Endometrial microvascular endothelial cells (primary cell): Measurements from ENCODE around the gene KCNMB4. TPM values are rescaled to one million over a fixed set of nuclear protein-coding genes. Genes with fewer than 3 reads are reported as not detected.

Source experiments
- in situ Hi-C: cut with HindIII; loops from 2 replicates; pipeline ENCODE4 v1.10.0; 2017; ENCODE audit warnings: low sequenced_read_pairs, low pct_unique_long_range_greater_than_20kb; ENCODE audit errors: inconsistent ontology term
- total RNA-seq: library from RNA; depleted of rRNA; stranded (reverse); fragments of >200 nt; gene quantifications from one replicate; pipeline ENCODE4 v1.2.3, GENCODE V29; 2015; ENCODE audit errors: inconsistent ontology term

KCNMB4 gene, protein sequence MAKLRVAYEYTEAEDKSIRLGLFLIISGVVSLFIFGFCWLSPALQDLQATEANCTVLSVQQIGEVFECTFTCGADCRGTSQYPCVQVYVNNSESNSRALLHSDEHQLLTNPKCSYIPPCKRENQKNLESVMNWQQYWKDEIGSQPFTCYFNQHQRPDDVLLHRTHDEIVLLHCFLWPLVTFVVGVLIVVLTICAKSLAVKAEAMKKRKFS
- not detected for total RNA-seq

- in situ Hi-C loops, result no loop called here
Measured at GRCh38 chr12:70365648-70366518, at the start of gene KCNMB4. TSS of gene KCNMB4 (plus strand) at chr12:70366290. CDS start at chr12:70366735, 445 bp downstream.

- in situ Hi-C loops, result no loop called here
Measured at GRCh38 chr12:70317781-70318180, 48.3 kb upstream of the KCNMB4 start.

DNA sequence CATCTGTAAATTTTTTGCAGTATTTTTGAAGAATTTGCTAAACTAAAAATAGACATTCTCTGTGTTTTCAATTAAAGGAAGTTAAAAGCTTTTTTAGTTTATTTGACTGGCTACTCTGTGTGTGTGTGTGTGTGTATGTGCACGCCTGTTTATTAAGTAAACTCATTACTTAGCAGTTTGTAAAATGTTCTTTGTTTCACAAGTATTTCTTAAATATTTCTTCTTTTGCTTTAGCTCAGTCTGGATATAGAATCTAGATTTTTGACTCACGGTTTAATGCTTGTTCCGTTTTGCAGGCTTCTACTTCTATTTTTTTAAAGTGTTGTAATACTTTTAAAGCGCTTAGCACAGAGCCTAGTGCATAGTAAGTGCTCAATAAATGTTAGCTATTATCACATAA is 46.5 kb upstream of the KCNMB4 start:
- in situ Hi-C loops, result no loop called here

DNA sequence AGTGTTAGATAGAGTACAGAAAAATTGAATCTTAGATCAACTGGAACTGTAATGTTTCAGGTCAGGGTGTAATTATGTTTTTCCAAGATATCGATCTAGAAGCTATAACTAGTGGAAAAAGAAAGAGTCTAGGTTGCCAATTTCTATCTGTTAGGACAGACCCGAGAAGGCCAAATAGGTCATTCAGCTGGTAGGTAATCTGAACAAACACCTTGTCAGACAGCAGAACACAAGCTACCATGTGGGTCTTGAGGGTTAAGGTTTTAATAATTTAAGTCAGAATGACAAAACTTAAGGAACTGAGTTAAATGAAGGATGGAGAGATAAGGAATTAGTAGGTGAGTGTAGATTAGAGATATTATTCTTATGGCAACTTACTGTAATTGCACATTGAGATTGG is 44.9 kb upstream of the KCNMB4 start:
- in situ Hi-C loops, result no loop called here

DNA sequence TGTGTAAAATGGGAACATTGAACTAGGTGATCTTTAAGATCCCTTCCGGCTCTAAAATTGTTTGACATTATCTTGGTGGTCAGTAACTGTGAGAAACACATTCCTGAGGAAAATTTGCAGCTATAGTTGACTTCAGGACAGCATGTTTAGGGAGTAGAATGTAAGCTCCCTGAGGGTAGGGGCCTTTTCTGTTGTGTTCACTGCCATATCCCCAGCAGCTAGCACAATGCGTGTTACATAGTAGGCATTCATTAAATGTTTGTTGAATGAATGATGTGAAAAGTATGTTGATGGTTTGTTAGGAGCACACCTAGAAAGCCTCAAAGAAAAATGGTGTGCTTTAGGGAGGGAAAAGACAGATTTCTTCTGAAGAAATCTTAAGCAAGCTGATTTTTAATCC is 38.5 kb upstream of the KCNMB4 start:
- in situ Hi-C loops, result no loop called here

GRCh38 chr12:70329728-70330127 is 36.4 kb upstream of the KCNMB4 start:
- in situ Hi-C loops, result no loop called here

DNA sequence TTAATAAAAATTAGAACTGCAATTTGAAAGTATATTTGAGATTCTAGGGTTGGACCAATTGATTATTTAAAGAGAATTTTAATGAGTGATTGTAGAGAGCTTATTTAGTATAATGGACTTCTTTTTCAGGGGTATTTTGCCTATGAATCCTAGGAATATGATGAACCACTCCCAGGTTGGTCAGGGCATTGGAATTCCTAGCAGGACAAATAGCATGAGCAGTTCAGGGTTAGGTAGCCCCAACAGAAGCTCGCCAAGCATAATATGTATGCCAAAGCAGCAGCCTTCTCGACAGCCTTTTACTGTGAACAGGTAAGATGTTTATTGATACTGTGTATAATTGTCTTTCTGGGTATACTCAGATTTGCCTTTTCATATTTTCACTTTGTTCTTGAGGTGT is 35.9 kb upstream of the KCNMB4 start:
- in situ Hi-C loops, result no loop called here

GRCh38 chr12:70332236-70332635 is 33.9 kb upstream of the KCNMB4 start:
- in situ Hi-C loops, result no loop called here

DNA sequence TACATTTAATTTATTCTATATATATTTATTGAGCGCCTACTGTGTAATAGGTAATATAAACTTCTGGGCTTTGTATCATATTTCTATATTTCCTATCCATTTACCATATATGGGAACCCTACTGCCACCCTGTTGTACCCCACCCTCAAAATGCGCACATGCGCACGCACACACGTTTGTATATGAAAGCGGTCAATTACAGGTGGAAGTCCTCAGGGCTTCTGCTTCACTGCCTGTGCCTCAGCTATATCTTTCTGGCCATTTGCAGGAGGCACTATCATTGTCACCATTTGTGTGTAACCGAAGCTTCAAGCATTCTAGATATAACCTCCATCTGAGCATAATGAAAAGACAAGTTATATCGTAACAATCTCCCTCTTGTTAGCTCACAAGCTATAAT is 31.3 kb upstream of the KCNMB4 start:
- in situ Hi-C loops, result no loop called here

DNA sequence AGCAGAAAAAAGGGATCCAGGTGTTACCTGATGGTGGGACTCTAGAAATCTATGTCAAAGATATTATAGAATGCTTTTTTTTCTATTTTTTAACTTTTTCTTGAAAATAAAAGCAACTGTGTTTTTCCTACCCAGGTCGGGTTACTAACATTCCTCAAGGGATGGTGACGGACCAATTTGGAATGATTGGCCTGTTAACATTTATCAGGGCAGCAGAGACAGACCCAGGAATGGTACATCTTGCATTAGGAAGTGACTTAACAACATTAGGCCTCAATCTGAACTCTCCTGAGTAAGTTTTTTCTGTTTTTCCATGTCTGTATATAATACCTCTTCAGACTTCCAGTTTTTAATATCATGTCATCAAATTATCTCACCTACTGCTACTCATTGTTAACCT is 27.6 kb upstream of the KCNMB4 start:
- in situ Hi-C loops, result no loop called here

GRCh38 chr12:70351076-70351475 is 15.0 kb upstream of the KCNMB4 start:
- in situ Hi-C loops, result no loop called here

- in situ Hi-C loops, result no loop called here
Measured at GRCh38 chr12:70353780-70354660, 12.1 kb upstream of the KCNMB4 start.

- in situ Hi-C loops, result no loop called here
Measured at GRCh38 chr12:70354787-70355186, 11.3 kb upstream of the KCNMB4 start.

DNA sequence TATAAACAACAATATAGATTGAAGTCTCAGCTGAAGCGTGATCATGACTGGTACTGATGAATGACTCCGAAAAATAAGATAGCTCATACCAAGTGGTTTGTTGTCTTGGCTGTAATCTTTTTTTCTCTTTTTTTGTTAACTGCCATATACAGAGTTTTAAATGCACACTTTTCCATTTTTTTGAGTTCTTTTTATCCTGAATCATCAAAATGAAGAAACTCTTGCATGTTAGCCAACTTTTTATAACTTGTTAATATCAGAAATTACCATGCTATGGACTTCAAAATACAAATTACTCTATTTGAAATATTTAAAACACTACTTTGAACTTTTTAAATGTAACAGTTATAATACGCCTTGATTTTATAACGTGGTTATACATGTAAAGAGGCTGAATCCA is 10.1 kb upstream of the KCNMB4 start:
- in situ Hi-C loops, result no loop called here

- in situ Hi-C loops, result no loop called here
Measured at GRCh38 chr12:70359458-70360197, 6.5 kb upstream of the KCNMB4 start.

GRCh38 chr12:70360218-70360617 is 5.9 kb upstream of the KCNMB4 start:
- in situ Hi-C loops, result no loop called here

- in situ Hi-C loops, result no loop called here
Measured at GRCh38 chr12:70364695-70365397, 1.2 kb upstream of the KCNMB4 start.

- in situ Hi-C loops, result no loop called here
Measured at GRCh38 chr12:70365398-70365647, 767 bp upstream of the KCNMB4 start.
